Omental fat pad (tissue), 4 donors: ENCODE results near the gene CDC5L. TPM values are rescaled to one million over a fixed set of nuclear protein-coding genes. Genes with fewer than 3 reads are reported as not detected.

Experiments used
- ATAC-seq: fragments of 150-250 bp; one replicate; pipeline ENCODE4 v1.9.1; 2016; ENCODE audit warnings: mild to moderate bottlenecking, moderate library complexity; ENCODE audit not compliant: low FRiP score
- DNase-seq: peaks from one replicate; pipeline ENCODE4 v3.0.0-alpha.2; 2019; ENCODE audit warnings: low spot score
- CTCF ChIP-seq, 3 donors: fragments of 450-650 bp; IDR thresholded peaks; one replicate each; pipeline ENCODE4 v1.5.1; 2016 to 2017; ENCODE audit warnings: antibody characterized with exemption in 3 of 3, mild to moderate bottlenecking in 3 of 3, moderate library complexity in 2 of 3
- total RNA-seq, 4 donors: library from RNA; depleted of rRNA; stranded (reverse); fragments of >200 nt; gene quantifications; one replicate each; pipeline ENCODE4 v1.1.0, GENCODE V29; 2016

CDC5L gene
- total RNA-seq, 4 donors from 2014 or later: 14.6 to 21.4 (median 17.3) TPM

GRCh38 chr6:44466955-44467354 is 79.4 kb downstream of the CDC5L start:
- TF ChIP-seq CTCF (IDR thresholded peaks at IDR 0.05): no peak
- DNase-seq: no peak

DNA sequence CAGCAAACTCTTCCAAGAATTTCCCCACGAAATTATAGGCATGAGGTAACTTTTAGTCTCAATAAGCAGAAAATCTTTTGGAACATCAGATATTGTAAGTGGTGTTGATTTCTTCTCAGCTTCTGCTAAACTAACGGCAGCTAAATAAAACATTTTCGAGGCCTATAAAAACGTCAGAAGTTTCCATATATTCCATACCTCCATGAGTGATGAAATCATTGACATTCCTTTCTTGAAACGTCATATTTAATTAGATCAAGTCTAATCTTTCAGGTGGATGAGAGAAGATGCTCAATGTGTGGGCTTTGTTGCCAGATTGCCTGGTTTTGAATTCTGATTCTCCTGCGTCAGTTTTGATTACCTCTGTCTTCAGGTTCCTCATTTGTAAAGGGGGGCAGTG is 81.3 kb downstream of the CDC5L start:
- DNase-seq: no peak
- no peak for ATAC-seq
- TF ChIP-seq CTCF (IDR thresholded peaks at IDR 0.05): no peak

More at GRCh38 chr6:44466955-44467354, 79.4 kb downstream of the CDC5L start:
- ATAC-seq: no peak

DNA sequence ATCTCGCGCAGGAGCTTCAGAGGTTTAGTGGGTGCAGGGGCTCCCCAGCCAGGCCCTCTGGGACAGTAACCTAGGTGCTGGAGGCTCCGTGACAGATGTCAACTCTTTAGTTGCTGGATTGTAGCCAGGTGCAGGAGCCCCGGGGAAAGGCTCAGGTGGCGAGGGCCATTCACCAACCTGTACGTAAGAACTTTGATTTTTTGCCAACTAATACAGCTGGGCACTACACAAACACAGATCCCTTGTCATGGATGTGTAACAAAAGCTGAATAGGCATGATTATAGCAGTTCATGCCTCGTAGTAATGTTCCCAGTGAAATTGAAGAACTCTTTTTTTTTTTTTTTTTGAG is 82.6 kb downstream of the CDC5L start:
- DNase-seq (no peak), ATAC-seq (no peak)
- no peak for TF ChIP-seq CTCF (IDR thresholded peaks at IDR 0.05)

GRCh38 chr6:44470746-44471145 is 83.2 kb downstream of the CDC5L start:
- no peak for DNase-seq
- ATAC-seq: no peak
- no peak for TF ChIP-seq CTCF (IDR thresholded peaks at IDR 0.05)

DNA sequence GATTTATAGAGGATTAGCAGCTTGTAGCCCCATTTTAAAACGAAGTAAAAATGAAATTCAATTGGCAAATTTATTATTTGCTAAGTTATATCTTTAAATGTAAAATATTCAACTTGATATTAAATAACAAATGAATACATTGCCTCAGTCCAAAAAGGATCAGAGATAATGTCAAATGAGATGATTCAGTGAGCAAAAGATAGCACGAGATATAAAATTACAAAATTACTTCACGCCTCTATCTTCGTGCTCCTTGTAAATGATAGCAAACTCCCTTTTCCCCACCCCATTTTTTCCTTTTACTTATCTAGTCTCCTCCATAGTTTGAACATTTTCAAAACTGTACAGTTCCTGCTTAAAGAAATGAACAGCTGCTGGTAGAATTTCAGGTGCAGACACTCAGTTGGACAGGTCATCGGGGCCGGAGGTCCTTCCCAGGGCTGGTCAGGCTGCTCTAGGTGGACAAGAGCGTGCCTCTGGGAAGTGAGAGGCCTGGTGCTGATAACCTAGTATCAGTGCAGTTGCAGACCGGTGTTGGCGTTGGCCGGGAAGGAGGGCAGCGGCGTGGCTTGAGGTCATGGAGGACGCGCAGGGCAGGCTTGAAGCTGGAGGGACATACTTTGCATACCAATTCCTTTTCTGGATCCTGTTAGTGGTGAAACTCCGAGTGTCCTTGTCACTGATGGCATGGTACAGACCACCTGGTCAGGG is 83.9 kb downstream of the CDC5L start:
- ATAC-seq (no peak), DNase-seq (no peak)
- no peak for TF ChIP-seq CTCF (IDR thresholded peaks at IDR 0.05)

DNA sequence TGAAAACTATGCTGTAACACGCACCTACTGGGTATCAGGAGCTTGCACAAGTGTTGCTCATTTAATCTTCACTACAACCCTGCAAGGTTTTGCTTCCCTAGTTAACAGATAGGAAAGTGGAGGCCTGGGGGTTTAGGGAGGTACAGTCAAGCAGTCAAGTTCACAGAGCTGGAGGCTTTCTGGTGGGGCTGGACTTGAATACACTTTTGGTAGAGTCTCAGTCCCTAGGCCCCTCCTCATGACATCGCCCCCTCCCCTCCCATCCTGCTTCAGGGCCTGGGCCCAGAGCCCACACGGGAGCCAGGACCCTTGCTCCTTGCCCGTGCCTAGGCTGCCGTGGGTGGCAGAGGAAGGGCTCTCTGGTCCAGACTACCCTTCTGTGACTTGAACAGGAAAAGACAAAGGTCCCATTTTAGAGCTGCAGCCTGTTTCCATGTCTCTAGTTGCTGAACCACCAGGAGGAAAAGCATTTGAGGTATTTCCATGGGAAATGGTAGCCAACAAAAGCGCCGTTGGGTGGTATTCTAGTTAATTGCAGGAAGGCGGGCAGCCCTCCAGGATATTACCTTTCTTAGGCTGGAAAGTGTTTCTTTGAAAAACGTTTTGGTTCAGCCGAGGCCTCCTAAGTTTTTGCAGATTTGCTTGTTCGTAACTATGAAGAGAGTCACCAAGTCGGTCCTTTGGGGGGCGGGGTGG is 84.9 kb downstream of the CDC5L start:
- DNase-seq (no peak), ATAC-seq (no peak)
- TF ChIP-seq CTCF (IDR thresholded peaks at IDR 0.05): no peak
